Measurements from ENCODE around the gene C10orf90.

C10orf90 gene

DNA sequence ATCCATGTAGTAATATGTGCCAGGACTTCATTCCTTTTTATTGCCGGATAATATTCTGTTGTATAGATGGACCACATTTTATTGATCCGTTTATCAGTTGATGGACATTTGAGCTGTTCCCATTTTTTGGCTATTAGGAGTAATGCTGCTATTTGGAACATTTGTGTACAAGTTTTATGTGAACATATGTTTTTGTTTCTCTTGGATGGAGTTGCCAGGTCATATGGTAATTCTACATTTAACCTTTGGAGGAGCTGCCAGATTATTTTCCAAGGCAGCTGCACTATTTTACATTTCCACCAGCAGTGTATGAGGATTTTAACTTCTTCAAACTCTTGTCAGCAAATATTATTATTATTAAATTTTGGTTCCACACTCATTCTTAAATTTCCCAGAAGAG lies 59.2 kb downstream of the C10orf90 start:
- no peak overlapping the region for H3K4me3 ChIP-seq (ENCODE audit: low read depth, low read length)
- TF ChIP-seq, protein P1, sequence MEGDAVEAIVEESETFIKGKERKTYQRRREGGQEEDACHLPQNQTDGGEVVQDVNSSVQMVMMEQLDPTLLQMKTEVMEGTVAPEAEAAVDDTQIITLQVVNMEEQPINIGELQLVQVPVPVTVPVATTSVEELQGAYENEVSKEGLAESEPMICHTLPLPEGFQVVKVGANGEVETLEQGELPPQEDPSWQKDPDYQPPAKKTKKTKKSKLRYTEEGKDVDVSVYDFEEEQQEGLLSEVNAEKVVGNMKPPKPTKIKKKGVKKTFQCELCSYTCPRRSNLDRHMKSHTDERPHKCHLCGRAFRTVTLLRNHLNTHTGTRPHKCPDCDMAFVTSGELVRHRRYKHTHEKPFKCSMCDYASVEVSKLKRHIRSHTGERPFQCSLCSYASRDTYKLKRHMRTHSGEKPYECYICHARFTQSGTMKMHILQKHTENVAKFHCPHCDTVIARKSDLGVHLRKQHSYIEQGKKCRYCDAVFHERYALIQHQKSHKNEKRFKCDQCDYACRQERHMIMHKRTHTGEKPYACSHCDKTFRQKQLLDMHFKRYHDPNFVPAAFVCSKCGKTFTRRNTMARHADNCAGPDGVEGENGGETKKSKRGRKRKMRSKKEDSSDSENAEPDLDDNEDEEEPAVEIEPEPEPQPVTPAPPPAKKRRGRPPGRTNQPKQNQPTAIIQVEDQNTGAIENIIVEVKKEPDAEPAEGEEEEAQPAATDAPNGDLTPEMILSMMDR (IDR thresholded peaks at IDR 0.05; ENCODE audit: insufficient read depth, low read depth, low read length, missing control alignments), result no peak
- no peak for DNase-seq (ENCODE audit: low read depth)

DNA sequence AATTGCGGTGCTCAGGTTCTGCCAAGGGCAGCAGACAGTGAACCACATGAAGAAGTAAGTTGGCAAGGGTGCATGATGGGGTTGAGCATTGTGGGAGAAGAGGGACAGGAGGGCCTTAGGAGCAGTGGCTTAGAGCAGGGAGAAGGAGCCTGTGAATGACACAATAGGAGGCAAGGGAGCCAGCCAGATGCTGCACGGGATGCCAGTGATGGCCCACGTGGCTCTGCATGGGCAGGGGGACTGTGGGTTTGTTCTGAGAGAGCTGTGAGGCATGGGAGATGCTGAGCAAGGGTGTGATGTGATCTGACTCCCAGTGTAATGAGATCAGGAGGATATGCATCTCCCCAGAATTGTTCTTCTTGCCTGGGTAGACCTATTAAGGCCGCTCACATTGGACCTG lies 60.9 kb downstream of the C10orf90 start:
- no peak for DNase-seq (ENCODE audit: low read depth)
- TF ChIP-seq, protein P1 (IDR thresholded peaks at IDR 0.05; ENCODE audit: insufficient read depth, low read depth, low read length, missing control alignments), result no peak
- no peak overlapping the region for H3K4me3 ChIP-seq (ENCODE audit: low read depth, low read length)

DNA sequence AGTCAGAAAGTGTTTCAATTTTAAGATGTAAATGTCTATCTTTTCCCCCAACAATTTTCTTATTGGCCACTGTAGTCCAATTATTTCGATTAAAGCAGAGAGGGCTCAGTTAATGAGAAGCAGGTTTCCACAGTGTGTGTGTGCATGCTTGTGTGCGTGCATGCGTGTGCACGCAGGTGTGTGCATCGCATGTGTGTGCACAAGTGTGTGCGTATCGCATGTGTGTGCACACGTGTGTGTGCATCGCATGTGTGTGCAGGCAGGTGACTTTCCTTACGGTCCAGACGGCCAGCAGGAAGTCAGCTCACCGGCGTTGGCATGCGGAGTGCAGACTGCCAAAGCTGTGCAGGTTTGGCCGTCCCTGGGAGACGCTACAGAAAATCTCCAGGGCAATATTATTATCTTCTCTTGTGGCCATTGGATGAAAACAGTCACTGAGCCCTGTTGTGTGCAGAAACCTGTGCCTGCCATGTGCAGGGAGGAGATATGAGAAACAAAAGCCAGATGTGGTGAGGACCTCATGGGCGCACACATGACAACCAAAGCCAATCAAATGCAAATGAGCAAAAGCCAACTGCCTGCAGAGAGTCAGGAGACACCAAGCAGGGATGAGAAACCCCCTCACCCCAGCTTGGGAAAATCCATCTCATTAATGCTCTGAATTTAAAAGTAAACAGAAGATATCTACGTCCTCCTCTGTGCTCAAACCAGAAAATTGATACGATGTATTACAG lies 70.4 kb downstream of the C10orf90 start:
- TF ChIP-seq, protein P1 (IDR thresholded peaks at IDR 0.05; ENCODE audit: insufficient read depth, low read depth, low read length, missing control alignments), result no peak
- DNase-seq (ENCODE audit: low read depth), result no peak
- H3K4me3 ChIP-seq (ENCODE audit: low read depth, low read length), result no peak overlapping the region

DNA sequence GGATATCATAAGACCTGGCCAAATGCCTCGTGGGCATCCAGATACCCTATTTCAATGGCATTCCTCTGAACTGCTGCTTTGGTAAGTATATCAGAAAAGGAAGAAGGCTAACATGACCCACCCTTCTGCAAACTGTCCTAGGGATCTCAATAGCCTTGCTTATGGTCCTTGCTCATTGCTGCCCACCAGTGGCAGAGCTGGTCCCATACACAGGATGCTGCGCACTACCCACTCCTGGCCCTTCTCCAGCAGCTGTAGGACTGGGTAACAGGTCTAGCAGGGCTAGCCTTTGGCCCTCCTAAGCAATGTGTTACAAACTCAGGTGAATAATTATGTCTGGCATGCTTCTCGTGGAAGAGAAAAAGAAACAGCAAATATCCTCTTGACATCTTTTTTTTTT lies 72.5 kb downstream of the C10orf90 start:
- H3K4me3 ChIP-seq (ENCODE audit: low read depth, low read length), result no peak overlapping the region
- DNase-seq (ENCODE audit: low read depth), result peak; percentile 22
- TF ChIP-seq, protein P1 (IDR thresholded peaks at IDR 0.05; ENCODE audit: insufficient read depth, low read depth, low read length, missing control alignments), result peak; percentile 63

DNA sequence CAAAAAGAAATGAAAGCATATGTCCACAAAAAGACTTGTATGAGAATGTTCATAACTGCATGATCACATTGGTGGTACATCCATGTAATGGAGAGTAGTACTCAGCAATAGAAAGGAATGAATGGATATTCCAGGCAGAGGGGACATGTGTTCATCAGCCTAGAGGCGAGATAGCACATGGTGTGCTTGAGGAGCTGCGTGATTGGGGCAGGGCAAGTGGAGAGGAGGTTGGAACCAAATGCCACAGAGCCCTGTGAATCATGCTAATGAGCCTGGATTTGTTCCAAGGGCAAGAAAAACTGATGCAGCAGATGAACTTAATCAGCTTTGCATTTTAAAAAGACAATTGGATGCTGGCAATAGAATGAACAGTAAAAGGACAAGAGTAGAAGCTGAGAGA lies 73.3 kb downstream of the C10orf90 start:
- no peak overlapping the region for H3K4me3 ChIP-seq (ENCODE audit: low read depth, low read length)
- no peak for DNase-seq (ENCODE audit: low read depth)
- TF ChIP-seq, protein P1 (IDR thresholded peaks at IDR 0.05; ENCODE audit: insufficient read depth, low read depth, low read length, missing control alignments), result no peak

DNA sequence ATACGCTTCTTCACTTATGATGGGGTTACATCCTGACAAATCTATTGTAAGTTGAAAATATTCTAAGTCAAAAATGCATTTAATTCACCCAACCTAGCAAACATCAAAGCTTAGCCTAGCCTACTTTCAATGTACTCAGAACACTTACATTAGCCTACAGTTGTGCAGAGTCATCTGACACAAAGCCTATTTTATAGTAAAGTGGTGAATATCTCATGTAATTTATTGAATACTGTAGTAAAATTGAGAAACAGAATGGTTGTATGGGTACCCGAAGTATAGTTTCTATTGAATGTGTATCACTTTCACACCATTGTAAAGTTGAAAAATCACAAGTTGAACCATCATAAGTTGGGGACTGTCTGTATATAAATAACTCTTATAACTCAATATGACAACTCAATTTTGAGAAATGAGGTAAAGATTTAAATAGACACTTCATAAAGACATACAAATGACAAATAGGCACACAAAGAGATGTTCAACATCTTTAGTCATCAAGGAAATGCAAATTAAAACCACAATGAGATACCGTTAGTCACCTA lies 73.9 kb downstream of the C10orf90 start:
- no peak for DNase-seq (ENCODE audit: low read depth)

More for the DNA sequence above, 73.9 kb downstream of the C10orf90 start:
- no peak overlapping the region for H3K4me3 ChIP-seq (ENCODE audit: low read depth, low read length)
- TF ChIP-seq, protein P1 (IDR thresholded peaks at IDR 0.05; ENCODE audit: insufficient read depth, low read depth, low read length, missing control alignments), result no peak

All from GM12865 (cell line).